ENCODE results near the gene IGFBP2. TPM values are rescaled to one million over a fixed set of nuclear protein-coding genes. Genes with fewer than 3 reads are reported as not detected.
A peak's percentile ranks its signal among the peaks of the same experiment; 100 is the strongest.

Gene IGFBP2
- total RNA-seq, 1 donor from 2014 or later: 252 TPM

GRCh38 chr2:216632346-216632951 is 771 bp upstream of the IGFBP2 start:
- peaks cover 3% of the 10 kb centered on the region for H3K9me3 Mint-ChIP-seq
- H3K4me3 Mint-ChIP-seq: peak overlapping the region; percentile 95
- peaks cover 35% of the 10 kb centered on the region for H3K27me3 Mint-ChIP-seq
- H3K4me1 Mint-ChIP-seq (ENCODE audit: unreplicated experiment): peaks cover 37% of the 10 kb centered on the region
- H3K27ac Mint-ChIP-seq: peak overlapping the region; percentile 92
- DNase-seq (ENCODE audit: extremely low spot score, unreplicated experiment): no peak
- TF ChIP-seq CTCF (conservative IDR thresholded peaks at IDR 0.05): no peak
- H3K36me3 Mint-ChIP-seq: peaks cover 3% of the 10 kb centered on the region

DNA sequence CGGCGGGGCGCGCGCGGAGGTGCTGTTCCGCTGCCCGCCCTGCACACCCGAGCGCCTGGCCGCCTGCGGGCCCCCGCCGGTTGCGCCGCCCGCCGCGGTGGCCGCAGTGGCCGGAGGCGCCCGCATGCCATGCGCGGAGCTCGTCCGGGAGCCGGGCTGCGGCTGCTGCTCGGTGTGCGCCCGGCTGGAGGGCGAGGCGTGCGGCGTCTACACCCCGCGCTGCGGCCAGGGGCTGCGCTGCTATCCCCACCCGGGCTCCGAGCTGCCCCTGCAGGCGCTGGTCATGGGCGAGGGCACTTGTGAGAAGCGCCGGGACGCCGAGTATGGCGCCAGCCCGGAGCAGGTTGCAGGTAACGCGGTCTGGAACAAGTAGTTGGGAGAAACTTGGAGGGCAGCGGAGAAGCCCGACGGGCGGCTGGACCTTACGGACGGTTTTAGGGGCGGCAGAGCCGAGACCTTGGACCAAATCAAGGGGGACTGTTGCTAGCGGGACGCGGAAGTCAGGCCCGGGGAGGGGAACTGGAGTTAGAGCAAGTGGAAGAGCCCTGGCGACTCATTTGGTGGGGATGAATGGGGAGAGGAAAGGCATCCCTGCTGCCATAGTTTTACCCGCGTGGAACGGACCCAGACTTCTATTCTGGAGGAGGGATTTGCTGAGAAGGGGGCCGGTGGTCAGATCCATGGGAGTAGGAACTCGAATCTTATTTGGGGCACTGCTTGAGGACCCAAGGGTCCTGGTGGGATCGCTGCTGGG is 573 bp downstream of the IGFBP2 start:
- peaks cover 4% of the 10 kb centered on the region for H3K9me3 Mint-ChIP-seq
- DNase-seq (ENCODE audit: extremely low spot score, unreplicated experiment): peak; percentile 74
- peak overlapping the region; percentile 98 for H3K4me3 Mint-ChIP-seq
- H3K36me3 Mint-ChIP-seq: peaks cover 5% of the 10 kb centered on the region
- H3K4me1 Mint-ChIP-seq (ENCODE audit: unreplicated experiment): peaks cover 38% of the 10 kb centered on the region
- H3K27me3 Mint-ChIP-seq: peaks cover 35% of the 10 kb centered on the region
- H3K27ac Mint-ChIP-seq: peak overlapping the region; percentile 74
- no peak for TF ChIP-seq CTCF (conservative IDR thresholded peaks at IDR 0.05)

GRCh38 chr2:216634370-216635148 is 1.3 kb downstream of the IGFBP2 start:
- TF ChIP-seq CTCF (conservative IDR thresholded peaks at IDR 0.05): no peak
- Mint-ChIP-seq H3K36me3 (peaks cover 5% of the 10 kb centered on the region), H3K27ac (peak overlapping the region; percentile 93), H3K27me3 (peaks cover 35% of the 10 kb centered on the region), H3K4me3 (peak overlapping the region; percentile 98), H3K9me3 (peaks cover 4% of the 10 kb centered on the region), H3K4me1 (ENCODE audit: unreplicated experiment) (peaks cover 38% of the 10 kb centered on the region)
- no peak for DNase-seq (ENCODE audit: extremely low spot score, unreplicated experiment)

GRCh38 chr2:216635171-216635570 is 2.0 kb downstream of the IGFBP2 start:
- H3K4me3 Mint-ChIP-seq: peak overlapping the region; percentile 98
- H3K9me3 Mint-ChIP-seq: peaks cover 4% of the 10 kb centered on the region
- H3K27ac Mint-ChIP-seq: peak overlapping the region; percentile 93

More at GRCh38 chr2:216635171-216635570, 2.0 kb downstream of the IGFBP2 start:
- Mint-ChIP-seq H3K36me3 (peaks cover 10% of the 10 kb centered on the region), H3K4me1 (ENCODE audit: unreplicated experiment) (peaks cover 38% of the 10 kb centered on the region), H3K27me3 (peaks cover 33% of the 10 kb centered on the region)
- TF ChIP-seq CTCF (conservative IDR thresholded peaks at IDR 0.05): peak; percentile 42
- DNase-seq (ENCODE audit: extremely low spot score, unreplicated experiment): no peak

All from type B pancreatic cell (in vitro differentiated cells).